ENCODE data around the gene CALCR.
"Not testable (repeated sequence)": the region's sequence is repeated elsewhere in the genome, so short reads cannot be mapped to it uniquely, and the experiment has no call there.

Gene CALCR

DNA sequence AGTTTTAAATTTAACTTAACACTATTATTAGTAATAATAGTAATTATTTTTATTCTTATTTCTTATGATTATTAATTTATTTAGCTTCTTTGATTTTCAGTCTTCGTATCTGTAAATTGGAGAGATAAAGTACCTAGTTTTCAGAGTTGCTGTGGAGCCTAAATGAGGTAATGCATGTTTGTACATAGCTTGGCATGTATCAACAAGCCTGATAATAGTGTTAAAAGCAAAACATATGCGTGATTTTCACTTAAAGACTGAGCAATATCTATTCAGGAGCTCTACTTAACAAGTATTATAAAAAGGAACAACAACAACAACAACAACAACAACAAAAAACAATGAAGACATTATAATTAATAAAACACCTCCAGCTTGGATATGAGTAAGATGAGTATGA lies 12.4 kb downstream of the CALCR start:
- DNase-seq (ENCODE audit: low read depth in 2 of 2), result no peak

DNA sequence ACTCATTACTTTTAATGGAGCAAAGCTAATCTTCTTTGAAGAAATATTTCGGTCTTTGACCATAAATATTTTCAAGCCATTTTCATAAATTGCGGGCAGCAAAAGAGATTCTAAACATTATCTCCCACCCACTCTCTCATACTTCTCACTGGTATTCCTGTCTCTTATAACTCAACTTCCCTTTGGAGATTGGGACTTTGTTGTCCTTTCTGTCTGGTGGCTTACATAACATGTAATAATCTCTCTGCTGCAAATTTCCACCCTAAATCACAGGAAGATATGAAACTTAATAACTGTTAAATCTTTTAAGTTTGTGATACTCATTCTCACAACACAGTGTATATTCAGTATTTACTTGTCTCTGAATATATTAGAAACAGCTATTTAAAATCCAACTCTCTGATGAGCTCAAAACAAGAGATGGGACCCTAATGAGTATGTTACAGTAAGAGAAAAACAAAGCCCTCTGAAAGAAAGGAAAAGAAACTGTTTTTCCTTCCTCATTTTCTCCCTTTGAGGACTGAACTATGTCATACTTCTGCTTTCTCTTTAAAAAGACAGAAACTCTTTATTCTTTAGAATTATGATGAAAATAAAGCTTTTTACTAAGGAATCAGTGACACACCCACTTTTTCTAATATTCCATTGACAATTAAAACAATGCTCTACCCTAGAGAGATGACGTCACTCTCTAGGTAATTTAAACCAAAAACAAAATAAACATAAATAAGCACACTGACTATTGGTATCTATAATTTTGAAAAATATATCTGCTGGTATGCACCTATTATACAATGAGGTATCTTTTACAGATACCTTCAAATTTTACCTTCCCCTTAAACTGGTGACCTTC lies 14.7 kb downstream of the CALCR start:
- DNase-seq (ENCODE audit: low read depth in 2 of 2), result no peak

DNA sequence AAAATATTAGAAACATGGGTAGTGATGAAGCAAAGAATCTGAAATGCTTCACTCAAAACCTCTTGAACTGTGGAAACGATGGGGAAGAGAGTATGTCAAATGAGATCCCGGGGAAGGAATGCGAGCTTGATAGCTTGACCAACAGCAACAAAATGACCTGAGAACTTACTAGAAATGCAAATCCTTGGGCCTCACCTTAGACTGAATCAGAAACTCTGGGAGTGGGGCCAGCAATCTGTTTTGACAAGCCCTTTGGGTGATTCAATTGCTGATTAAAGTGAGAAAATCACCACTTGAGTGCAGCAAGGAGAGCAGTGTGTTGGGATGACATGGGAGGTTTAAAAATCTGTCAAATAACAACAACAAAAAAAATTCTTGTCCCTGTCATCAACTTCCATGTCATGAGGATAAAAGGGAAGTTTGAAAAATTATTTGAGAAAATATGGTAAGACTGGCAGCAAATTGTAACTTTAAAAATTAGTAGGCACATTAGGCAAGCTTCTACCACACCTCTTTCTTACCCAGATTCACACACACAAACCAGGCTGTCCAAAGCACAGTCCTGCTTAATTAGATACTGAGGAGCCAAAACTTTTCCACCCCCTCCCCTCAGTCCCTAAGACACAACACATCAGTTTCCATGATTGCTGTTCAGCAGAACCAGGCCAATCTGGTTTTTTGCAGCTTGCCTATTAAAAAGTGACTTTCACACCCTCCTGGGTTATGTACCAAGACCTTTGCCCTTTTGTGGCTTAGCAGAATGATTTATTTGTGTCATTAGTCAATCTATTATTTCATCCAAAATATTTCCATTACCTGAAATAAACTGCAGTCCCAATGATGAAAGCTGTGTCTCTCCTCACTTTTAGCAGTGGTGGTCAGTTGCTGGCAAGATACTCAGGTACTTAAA lies 15.6 kb downstream of the CALCR start:
- no peak for DNase-seq (ENCODE audit: low read depth in 2 of 2)

DNA sequence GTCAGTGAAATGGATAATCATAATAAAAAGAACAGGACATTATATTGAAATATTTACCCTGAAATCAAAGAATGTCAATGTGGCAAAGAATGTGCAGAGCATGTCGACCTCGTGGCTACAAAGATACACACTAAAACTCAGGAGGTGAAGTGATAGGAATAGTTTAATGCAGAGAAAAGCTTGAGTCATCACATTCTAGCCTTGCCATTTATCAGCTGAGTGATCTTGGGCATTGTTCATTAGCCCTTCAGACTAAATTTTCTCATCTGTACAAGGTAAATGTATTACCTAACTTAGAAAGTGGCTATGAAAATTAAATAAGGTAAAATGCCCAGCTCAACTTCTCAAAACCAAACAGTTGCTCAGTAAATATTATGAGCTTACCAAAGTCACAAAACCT lies 22.6 kb downstream of the CALCR start:
- no peak for DNase-seq (ENCODE audit: low read depth in 2 of 2)

DNA sequence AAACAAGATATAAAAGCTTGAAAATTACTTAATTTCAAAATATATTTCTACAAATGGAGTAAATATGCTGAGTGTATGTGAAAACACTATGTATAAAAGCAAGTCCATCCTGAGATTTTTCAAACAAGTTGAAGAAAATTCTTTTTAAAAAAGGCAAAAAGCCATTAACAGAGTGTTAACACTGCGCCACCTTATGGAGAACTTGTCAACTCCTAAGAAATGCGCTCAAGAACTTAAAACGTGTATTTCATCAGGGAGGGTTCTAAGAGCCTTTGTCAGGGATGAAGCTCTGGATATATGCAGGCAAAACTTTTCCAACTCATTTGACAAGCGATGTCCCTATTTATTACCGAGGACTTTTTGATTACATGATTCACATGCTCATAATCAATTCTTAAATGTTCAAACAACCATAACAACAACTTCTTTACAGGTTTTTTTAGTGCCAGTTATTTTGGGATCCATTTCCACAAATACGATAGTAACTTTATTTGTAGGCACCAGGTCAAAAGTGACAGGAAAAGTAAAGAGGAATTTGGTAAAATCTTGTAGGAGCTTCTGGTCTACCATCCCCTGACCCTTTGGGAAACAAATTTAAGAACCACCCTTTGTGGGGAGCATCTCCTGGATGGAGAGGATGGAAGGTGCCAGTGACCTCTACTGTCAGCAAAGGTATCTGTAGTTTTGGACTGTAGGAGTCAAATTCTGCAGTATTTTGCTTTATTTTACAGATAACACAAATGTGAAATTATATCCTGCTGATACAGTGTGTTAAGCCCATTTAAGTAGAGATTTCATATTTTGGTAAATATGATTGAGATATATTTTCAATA lies 23.2 kb downstream of the CALCR start:
- no peak for DNase-seq (ENCODE audit: low read depth in 2 of 2)

DNA sequence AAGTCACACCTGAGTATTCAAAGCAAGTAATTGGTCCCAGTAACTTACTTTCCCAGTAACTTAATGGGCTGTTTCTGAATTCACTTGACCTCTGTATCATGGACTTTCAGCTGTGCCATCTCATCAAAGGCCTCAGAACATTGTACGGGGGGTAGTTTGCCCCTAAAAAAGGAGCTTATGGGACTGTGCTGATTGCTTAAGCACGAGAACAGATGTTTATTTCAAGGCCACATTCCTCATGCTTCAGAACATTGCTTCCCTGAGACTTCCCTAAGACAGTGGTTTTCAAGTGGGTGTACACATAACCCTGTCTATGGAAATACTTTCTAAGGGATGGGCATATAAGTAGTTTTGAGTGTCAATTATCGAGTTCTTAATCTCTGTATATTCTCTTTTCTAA lies 26.8 kb downstream of the CALCR start:
- DNase-seq (ENCODE audit: low read depth in 2 of 2), result no peak

DNA sequence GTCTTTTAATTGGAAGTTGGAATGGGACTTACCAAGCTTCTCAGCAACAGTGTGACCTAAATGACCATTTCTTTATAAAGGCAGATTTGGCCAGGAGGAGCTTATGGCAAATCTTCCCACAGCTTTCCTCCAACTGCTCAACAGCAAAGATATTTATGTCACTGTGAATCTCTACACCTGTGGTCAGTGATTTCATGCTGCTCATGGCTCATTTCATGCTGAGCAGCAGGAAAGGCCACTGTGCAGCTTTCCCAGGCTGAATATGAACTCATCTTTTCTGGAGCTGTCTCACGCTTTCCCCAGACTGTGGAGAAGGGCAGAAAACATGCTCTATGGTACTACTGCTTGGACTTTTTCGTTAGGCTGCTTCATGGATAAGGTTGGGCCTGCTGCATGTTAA lies 29.8 kb downstream of the CALCR start:
- no peak for DNase-seq (ENCODE audit: low read depth in 2 of 2)

DNA sequence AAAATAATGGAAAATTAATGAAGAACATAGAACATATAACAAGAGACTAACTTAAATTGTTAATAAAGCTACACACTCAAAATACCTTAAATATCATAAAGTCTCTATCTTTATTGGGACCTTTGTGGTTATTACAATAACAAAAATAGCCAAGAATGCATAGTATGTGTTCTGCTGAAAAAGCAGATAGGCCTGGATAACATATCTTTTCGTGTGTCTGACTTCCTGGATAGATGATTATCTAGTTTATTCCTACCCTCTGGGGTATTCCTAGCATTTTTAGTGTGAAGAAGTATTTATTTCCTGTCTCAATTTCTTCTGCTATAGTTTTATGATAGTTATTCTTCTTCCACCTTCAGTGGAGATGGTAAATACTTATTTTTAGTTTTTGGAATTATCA lies 36.5 kb downstream of the CALCR start:
- no peak for DNase-seq (ENCODE audit: low read depth in 2 of 2)

DNA sequence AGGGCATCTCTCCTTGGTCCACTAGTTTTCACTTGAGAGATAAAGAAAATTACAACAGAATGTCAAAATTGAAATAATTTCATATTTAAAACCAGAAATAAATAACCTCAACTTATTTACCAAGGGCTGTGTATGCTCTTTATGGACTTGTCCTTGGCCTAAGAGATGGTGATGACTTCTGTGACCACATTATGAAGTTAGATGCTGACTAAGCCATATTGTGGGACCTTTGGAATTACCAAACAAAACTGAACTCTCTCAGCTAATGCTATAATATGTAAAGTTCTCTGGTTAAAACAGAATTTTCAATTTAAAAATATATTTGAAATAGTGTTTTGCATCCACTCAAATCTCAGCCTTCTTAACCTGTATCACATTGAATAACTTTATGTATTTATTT lies 38.9 kb downstream of the CALCR start:
- no peak for DNase-seq (ENCODE audit: low read depth in 2 of 2)

DNA sequence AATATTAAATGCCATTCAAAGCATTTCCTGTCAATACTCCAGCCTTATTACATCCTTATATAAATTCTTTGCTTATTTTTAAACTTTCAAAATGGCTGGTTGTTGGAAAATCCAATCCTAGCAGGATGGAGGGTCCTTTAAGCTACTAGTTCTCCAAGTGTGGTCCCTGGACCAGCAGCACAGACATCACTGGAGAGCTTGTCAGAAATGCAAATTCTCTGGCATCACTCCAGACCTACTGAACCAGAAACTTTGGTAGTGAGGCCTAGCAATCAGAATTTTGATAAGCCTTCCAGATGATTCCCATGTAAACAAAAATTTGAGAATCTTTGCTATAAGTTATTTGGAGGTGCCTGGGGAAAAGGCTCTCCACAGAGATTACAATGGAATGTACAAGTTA lies 43.8 kb downstream of the CALCR start:
- no peak for DNase-seq (ENCODE audit: low read depth in 2 of 2)

DNA sequence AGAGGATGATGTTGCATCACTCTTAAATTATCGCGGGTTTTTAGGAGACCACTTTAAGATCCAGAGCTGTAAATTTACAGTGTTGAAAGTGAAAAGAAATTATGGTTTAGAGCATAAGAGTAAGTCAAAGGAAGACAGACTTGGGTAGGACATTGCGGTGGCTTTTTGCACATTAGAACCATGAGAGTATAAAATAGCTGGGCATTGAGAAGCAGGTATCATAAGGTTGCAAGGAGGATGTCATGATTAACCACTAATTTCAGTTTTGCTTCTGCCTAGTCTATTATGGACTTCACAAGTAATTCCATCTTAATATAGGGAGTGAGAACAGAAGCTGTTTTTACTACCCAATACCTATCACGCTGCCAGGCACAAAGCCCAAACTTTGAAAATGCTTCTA lies 57.7 kb downstream of the CALCR start:
- no peak for DNase-seq (ENCODE audit: low read depth in 2 of 2)

DNA sequence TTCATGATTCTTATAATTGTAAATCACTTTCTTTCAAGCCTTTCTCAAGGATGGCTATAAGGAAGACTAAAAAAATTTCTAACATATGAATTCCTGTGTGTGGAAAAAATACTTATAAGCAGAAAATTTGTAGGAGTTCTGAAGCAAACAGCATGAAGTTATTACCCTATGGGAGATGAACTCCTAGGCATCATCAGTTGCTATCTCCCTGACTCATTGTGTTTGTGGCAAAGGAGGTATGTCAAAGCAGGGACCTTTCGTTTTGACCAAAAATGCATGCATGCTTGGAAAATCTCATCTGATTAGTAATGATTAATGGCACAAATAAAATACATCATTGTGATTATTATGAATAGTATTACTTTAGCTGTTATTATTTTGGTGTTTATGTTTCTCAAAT lies 59.4 kb downstream of the CALCR start:
- DNase-seq (ENCODE audit: low read depth in 2 of 2), result no peak

DNA sequence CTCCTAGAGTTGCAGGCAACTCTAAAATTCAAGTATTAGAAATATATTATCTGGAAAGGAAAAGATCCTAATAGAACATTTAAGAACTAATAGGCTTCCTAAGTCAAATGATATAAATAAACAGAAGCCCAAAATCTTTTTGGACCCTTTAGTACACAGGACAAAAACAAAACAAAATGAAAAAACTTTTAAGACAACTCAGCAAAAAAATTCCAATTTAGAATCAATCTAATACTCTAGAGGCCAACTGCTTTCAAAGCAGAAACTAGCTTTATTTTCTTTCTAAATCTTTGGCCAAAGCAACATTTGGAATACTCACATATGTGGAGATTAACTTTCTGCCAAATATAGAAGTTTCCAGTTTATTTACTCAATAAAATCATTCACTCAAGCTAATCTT lies 65.2 kb downstream of the CALCR start:
- DNase-seq (ENCODE audit: low read depth in 2 of 2), result no peak

DNA sequence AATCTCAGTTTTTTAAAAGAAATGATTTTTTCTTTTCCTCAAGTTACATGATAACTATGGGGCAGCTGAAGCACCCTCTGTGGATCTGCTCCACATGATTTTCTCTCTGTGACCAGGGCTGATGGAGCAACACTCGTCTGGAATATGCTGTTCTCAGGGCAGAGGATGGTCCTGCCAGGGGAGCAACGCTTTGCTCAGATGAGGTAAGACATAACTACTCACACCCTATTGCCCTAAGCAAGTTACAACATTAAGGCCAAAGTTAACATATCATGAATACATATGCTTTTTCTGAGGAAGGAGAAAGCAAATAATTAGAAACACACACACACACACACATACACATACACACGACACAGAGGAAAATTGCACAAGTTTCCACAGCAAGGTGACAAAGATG lies 71.4 kb downstream of the CALCR start:
- no peak for DNase-seq (ENCODE audit: low read depth in 2 of 2)

DNA sequence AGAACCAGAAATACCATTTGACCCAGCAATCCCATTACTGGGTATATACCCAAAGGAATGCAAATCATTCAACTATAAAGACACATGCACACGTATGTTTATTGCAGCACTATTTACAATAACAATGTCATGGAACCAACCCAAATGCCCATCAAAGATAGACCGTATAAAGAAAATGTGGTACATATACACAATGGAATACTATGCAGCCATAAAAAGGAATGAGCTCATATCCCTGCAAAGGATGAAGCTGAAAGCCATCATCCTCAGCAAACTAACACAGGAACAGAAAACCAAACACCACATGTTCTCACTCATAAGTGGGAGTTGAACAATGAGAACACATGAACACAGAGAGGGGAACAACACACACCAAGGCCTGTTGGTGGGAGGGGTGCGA lies 82.7 kb downstream of the CALCR start:
- DNase-seq (ENCODE audit: low read depth in 2 of 2), result not testable (repeated sequence)

DNA sequence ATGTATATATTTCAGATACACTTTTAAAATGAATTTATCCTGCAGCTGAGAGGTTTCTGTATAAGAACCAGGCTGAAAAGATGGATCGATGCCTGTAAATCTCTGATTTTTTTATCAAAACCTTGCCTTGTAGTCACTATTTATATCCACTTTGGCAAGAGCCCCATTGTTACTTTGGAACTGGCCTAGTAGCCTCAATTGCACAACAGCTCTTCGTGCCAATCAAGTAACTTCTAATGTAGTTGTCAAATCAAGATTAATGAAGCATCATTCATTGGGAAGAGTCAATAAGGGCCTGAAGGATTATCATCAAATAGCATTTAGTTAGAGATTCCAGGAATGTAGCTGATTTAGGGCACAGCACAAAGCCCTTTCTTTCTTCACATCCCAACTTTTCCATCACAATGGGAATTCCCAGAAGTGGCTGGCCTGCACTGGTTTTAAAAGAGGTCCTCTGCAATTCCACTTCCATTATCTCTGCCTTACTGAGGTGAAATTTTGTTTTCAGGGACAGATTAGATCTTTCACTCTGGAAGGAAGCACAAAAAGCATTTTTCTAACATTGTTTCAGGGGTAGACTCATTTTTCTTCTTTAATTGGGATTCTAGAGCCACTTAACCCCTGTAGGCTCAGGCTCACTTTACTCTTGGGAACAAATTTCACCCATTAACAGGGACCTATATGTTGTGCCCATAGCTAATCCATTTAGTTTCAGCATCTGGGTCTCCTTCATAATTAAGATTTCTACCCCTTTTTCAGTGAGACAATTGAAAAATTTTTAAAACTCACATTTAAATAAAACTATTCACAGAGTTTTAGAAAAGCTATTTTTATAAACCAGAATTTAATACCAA lies 97.8 kb downstream of the CALCR start:
- no peak for DNase-seq (ENCODE audit: low read depth in 2 of 2)

DNA sequence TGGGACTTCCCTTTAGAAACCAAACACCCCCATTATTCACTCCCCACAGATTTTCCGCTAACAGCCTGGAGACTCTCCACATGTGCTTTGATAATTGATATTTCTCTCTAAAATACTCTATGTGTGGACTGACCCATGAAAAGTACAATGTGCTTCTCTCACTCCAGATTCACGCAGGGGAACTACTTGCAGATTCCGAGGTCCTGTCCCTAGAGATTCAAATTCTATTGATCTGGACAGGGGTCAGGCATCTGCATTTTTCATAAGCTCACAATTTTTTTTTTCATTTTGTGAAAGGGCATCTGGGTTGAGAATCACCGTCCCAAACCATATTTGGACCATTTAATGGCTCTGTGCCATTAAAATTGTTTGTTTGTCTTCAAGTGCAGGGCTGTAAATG lies 98.7 kb downstream of the CALCR start:
- DNase-seq (ENCODE audit: low read depth in 2 of 2), result no peak

DNA sequence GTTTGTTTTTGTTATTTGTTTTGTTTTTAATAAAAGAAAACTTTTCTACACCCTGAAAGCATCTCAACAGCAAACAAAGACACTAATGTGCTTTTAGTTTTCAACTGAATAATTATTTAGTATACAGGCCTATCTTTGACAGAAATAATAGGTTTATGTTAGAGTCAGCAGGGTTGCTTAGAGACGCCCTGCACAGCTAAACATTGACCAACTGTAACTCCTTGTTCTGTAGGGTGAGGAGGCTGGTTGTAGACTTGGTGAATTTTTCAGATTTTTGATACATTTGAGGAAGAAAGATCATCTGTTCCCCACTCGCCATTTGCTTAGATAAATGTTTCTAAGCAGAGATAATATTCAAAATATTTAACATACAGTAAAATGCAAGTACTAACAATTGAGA lies 103.1 kb downstream of the CALCR start:
- DNase-seq (ENCODE audit: low read depth in 2 of 2), result no peak

DNA sequence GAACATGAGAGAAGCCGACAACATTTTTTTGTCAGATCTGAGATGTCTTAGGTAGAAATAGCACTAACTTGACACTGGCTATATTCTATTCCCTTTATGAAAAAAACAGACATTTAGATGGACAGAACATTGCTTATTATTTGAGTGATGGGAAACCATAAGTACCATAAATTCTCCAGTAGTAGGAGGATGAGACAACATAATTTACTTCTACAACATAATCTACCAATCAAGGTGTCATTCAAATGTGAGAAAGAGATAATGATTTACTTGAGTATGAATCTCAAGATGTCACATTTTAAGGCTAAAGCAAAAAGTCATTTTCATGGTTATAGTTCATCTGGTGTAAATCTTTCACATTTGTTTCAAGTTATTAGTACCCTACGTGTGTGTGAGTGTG lies 110.8 kb downstream of the CALCR start:
- DNase-seq (ENCODE audit: low read depth in 2 of 2), result no peak

DNA sequence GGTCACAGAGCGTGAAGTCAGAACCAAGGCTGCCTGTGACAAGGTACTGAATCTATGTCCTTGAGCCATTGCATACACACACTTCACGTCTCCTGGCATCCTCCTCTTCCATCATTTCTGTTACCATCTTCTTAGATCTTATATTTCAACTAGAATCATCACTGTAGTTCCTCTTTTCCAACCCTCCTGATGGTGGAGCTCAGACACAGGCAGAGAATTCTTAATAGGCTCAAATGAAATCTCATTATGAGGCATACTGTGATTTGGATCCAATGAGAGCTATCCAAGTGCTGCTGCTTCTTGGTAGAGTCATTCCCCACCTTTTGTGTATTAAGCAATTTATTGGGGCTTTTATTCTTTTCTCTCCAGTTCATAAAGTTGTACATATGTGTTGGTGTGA lies 113.2 kb downstream of the CALCR start:
- no peak for DNase-seq (ENCODE audit: low read depth in 2 of 2)

DNA sequence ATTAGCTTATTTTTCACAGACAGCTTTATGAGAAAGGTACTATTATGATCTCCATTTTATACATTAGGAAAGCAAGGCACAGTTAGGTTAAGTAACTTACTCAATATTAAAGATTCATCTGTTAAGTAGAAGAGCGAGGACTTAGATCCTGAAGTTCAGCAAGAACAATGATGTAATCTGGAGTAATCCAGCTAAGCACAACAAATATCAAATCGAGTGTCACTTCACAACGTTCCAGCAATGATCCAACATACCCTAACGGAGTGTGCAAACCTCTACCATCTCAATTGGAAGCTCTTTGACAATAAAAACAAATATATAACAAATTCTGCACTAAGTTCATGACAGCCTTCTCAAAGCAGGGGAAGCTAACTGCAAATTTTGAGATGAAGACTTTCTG lies 121.3 kb downstream of the CALCR start:
- no peak for DNase-seq (ENCODE audit: low read depth in 2 of 2)
